GDM1 (cell line): Measurements from ENCODE around the gene TM4SF18.

ENCODE experiments used
- DNase-seq: peaks from one replicate; lab custom pipeline; 2025; lab: John Stamatoyannopoulos, UW

Gene TM4SF18

GRCh38 chr3:149283401-149283800 lies 50.0 kb downstream of the TM4SF18 start:
- DNase-seq, result no peak

GRCh38 chr3:149282836-149283235 lies 50.6 kb downstream of the TM4SF18 start:
- DNase-seq, result no peak

DNA sequence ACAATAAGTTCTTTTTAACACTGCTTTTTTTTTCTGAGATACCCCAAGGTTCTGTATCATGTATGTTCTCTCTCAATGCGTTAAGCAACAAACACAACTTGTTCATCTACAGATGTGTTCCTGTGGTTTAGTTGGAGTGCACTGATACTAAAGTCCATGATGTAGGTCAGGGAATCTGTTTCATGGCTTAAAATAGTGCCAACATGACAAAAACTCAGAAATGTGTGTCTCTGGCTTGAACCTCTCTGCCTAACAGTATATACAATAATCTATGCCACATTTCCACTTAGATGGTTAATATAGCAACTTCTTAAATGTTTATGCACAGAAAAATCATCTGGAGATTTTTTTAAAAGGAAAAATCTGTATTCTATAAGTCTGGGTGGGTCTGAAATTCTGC lies 51.1 kb downstream of the TM4SF18 start:
- no peak for DNase-seq

- DNase-seq, result no peak
Observed at GRCh38 chr3:149280671-149281349, 52.6 kb downstream of the TM4SF18 start.

GRCh38 chr3:149278911-149279310 lies 54.5 kb downstream of the TM4SF18 start:
- no peak for DNase-seq

DNA sequence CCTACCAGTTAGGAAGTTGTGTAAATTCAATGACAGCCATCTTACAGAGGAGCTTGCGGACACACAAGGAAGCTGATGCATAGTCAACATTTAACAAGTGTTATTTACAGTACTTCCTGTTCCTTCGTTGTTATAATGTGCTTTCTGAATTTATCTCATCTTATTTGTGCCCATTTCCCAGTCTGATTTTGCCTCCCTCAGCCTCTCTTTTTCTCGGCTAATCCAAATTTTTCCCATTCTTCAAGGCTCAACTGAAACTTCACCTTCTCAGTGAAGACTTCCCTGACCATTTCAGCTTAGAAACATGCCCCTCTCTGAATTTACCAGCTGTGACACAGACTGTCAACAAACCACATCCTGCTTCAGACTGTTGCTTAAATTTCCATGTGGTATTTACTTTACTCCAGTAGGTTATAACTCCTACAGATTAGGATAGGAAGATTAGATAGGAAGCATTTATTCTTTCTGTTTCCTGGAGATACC lies 56.1 kb downstream of the TM4SF18 start:
- peak; percentile 53 for DNase-seq

DNA sequence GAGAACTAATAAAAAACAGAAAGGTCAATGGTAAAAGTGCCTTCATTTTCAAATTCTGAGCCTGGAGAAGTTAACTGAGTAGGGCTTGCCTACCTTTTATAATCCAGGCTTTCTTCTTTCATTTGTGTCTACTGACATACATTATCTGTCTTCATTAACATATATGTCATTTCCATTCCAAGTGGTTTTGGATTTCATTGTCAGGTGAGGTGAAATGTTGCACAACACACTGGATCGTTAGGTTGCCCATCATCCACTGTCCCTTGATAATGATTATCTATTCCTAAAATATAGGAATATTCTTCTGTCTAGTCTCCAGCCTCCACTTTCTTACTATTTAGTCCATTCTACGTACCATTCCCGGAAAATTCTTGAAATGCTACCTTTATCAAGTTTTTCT lies 56.8 kb downstream of the TM4SF18 start:
- no peak for DNase-seq

DNA sequence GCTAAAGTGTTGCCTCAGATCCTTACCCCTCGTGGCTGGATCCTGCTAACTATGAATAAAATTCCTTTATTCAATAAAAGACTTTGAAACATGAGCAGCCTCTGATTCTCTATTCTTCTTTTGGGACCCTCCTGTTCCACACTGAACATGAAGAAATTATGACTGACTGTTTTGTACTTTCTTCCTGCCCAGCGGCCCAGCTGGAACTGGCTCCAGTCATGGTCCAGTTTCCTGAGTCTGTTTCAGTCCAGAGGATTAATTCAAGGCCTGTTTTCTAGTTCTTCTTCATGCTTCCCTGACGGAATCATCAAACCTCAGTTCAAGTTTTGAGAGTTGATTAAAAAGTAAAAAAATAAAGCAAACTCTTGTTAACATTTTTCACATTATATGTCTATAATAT lies 59.2 kb downstream of the TM4SF18 start:
- DNase-seq, result no peak

DNA sequence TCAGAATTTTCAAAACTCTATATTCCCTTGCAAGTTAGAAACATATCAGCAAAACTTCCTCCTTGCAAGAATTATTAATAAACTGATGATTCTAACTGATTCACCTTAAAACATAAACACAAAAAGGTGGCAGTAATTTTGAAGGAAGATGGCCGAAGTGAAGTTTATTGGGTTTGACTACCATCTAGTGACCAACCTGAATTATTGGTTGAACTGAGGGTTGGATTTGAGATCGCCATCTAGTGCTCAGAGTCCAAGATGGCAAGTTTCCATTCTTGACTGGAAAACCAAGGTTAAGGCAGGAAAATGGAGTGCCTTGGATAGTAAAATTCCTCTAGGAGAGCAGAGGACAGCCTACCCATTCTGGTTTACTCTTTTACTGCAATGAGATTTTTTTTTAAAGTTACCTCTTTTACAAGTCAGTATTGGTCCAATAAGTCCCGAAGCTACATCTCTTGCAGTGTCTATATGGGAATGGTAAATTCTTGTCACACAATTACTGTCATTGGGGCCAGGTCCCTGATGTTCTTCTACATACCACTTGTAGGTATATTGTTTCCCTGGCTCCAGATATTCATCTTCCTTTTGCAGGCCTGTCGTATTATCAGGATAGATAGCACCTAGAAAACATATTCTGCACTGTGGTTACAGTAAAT lies 60.2 kb downstream of the TM4SF18 start:
- peak; percentile 22 for DNase-seq

GRCh38 chr3:149271669-149272068 lies 61.8 kb downstream of the TM4SF18 start:
- no peak for DNase-seq

- no peak for DNase-seq
Observed at GRCh38 chr3:149270180-149270579, 63.3 kb downstream of the TM4SF18 start.

DNA sequence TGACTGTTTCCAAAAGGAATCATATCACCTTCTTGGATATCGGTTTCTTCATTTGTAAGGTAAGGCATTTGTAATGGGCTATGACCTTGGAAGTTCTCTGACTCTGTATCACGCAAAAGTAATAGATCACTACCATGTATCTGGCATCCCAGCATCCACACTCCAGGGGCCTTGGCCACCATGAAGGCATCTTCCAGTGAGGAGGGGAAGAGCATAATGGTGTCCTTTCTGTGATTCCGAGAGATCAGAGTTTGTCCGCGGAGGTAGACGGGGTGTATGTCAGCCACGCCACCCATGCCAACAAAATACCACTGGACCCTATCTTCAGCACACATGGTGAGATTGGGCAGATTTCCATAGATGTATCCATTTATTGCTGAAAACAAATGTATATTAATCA lies 63.7 kb downstream of the TM4SF18 start:
- no peak for DNase-seq
